KMS-11 (cell line): Measurements from ENCODE around the gene THOP1.
A peak's percentile ranks its signal among the peaks of the same experiment; 100 is the strongest.

Source experiments
- H2AFZ ChIP-seq: fragments of 200-600 bp; sonication (generic); 2 replicates; pipeline ENCODE4 v1.6.1; 2016; ENCODE audit warnings: antibody characterized with exemption, mixed run types, low read depth
- H3K27ac ChIP-seq: fragments of 200-600 bp; sonication (generic); 2 replicates; pipeline ENCODE4 v1.6.1; 2016; ENCODE audit warnings: mild to moderate bottlenecking, mixed run types
- H3K27me3 ChIP-seq: fragments of 200-600 bp; sonication (generic); 2 replicates; pipeline ENCODE4 v1.6.1; 2017; ENCODE audit warnings: mild to moderate bottlenecking, low read depth, mixed run types, moderate library complexity; ENCODE audit not compliant: insufficient read depth
- H3K36me3 ChIP-seq: fragments of 200-600 bp; sonication (generic); 2 replicates; pipeline ENCODE4 v1.6.1; 2017; ENCODE audit warnings: mild to moderate bottlenecking, mixed run types; ENCODE audit not compliant: insufficient read depth
- H3K4me1 ChIP-seq: fragments of 200-600 bp; sonication (generic); 2 replicates; pipeline ENCODE4 v1.6.1; 2016; ENCODE audit warnings: mild to moderate bottlenecking, low read depth, mixed run types; ENCODE audit not compliant: poor library complexity, severe bottlenecking
- H3K4me2 ChIP-seq: fragments of 200-600 bp; sonication (generic); 2 replicates; pipeline ENCODE4 v1.7.0; 2016; ENCODE audit warnings: mild to moderate bottlenecking, mixed run types
- H3K4me3 ChIP-seq: fragments of 200-600 bp; sonication (generic); IDR thresholded peaks from 2 replicates; pipeline ENCODE4 v1.6.1; 2017; ENCODE audit warnings: low read depth, low read length, mixed read lengths; ENCODE audit not compliant: insufficient read depth
- H3K79me2 ChIP-seq: fragments of 200-600 bp; sonication (generic); 2 replicates; pipeline ENCODE4 v1.6.1; 2016; ENCODE audit warnings: low read depth, mixed run types; ENCODE audit not compliant: insufficient read depth
- H3K9ac ChIP-seq: fragments of 200-600 bp; sonication (generic); 2 replicates; pipeline ENCODE4 v1.6.1; 2016; ENCODE audit warnings: mild to moderate bottlenecking, mixed run types
- H4K20me1 ChIP-seq: fragments of 200-600 bp; sonication (generic); 2 replicates; pipeline ENCODE4 v1.6.1; 2016; ENCODE audit warnings: mild to moderate bottlenecking, mixed run types; ENCODE audit not compliant: insufficient read depth
- CTCF ChIP-seq: fragments of 200-600 bp; sonication (generic); conservative IDR thresholded peaks from 2 replicates; pipeline ENCODE4 v1.6.1; 2017; ENCODE audit warnings: low read depth, mild to moderate bottlenecking, antibody characterized with exemption, low read length, moderate library complexity, mixed read lengths

Gene THOP1

GRCh38 chr19:2782936-2783780, 2.1 kb upstream of the THOP1 start, which contains the start of gene SGTA:
SGTA (minus strand) TSS chr19:2783273; CDS start chr19:2769068, 14,205 bp downstream.
- peak within 1 kb of the TSS; percentile 62 for H2AFZ ChIP-seq
- H3K27me3 ChIP-seq = no peaks in the 10 kb centered on the region
- H3K9ac ChIP-seq = peak within 1 kb of the TSS; percentile 91
- H3K4me2 ChIP-seq = peak within 1 kb of the TSS; percentile 54
- H3K27ac ChIP-seq = peak within 1 kb of the TSS; percentile 59
- H3K4me3 ChIP-seq = peak within 1 kb of the TSS; percentile 53
- H4K20me1 ChIP-seq = peaks cover 4% of the 10 kb centered on the region; the same call in 1 of the 2 replicates
- peaks cover 76% of the 10 kb centered on the region for H3K79me2 ChIP-seq
- no peaks in the 10 kb centered on the region for H3K36me3 ChIP-seq
- TF ChIP-seq CTCF = no peak; the same call in 1 of the 2 replicates
- peaks cover 28% of the 10 kb centered on the region for H3K4me1 ChIP-seq

GRCh38 chr19:2783781-2784145, 1.5 kb upstream of the THOP1 start:
- peak overlapping the region; percentile 12; the same call in 1 of the 2 replicates for H3K9ac ChIP-seq
- H3K27ac ChIP-seq = peak overlapping the region; percentile 59
- H3K4me2 ChIP-seq = peak overlapping the region; percentile 26
- H3K79me2 ChIP-seq = peaks cover 74% of the 10 kb centered on the region
- H3K4me3 ChIP-seq = no peak overlapping the region
- peaks cover 4% of the 10 kb centered on the region; the same call in 1 of the 2 replicates for H4K20me1 ChIP-seq
- H2AFZ ChIP-seq = peak overlapping the region; percentile 41
- peaks cover 28% of the 10 kb centered on the region for H3K4me1 ChIP-seq
- no peaks in the 10 kb centered on the region for H3K36me3 ChIP-seq
- TF ChIP-seq CTCF = no peak
- H3K27me3 ChIP-seq = no peaks in the 10 kb centered on the region

DNA sequence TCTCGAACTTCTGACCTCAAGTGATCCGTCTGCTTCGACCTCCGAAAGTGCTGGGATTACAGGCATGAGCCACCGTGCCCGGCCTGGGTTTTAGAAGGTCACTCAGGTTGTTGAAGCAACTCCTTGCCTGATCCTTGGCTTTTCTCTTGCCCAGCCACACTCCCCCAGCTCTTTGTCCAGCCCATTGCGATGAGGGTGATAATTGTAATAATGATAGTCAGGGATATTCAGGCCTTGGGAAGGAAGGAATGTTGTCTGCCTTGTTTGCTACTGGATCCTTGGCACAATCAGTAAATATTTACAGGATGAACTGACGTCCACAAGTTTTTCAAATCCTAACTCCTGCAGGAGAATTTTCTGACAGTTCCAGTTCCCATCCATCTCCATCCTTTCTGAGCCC, 1.8 kb downstream of the THOP1 start:
- no peak overlapping the region for H3K9ac ChIP-seq
- no peak overlapping the region; the same call in 1 of the 2 replicates for H3K4me2 ChIP-seq
- H3K27ac ChIP-seq = no peak overlapping the region
- no peaks in the 10 kb centered on the region for H4K20me1 ChIP-seq
- H3K27me3 ChIP-seq = no peaks in the 10 kb centered on the region
- H2AFZ ChIP-seq = no peak overlapping the region
- H3K4me3 ChIP-seq = no peak overlapping the region
- H3K79me2 ChIP-seq = peaks cover 40% of the 10 kb centered on the region
- TF ChIP-seq CTCF = no peak
- H3K36me3 ChIP-seq = no peaks in the 10 kb centered on the region
- H3K4me1 ChIP-seq = peaks cover 18% of the 10 kb centered on the region

DNA sequence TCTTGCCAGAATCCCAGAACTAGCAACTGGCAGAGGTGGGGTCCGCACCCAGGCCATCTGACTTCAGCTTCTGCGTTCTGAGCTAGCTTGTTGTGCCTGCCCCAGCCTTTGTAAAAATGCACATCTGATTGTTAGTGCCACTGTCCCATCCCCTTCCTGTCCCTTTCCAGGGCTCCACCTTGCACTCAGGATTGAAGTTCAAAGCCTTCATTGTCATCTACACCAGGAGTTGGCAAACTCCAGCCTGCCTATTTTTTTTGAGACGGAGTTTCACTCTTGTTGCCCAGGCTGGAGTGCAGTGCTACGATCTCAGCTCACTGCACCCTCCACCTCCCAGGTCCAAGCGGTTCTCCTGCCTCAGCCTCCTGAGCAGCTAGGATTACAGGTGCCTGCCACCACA, 2.9 kb downstream of the THOP1 start:
- Histone ChIP-seq H3K27me3 (no peaks in the 10 kb centered on the region), H3K4me3 (no peak overlapping the region), H3K79me2 (peaks cover 30% of the 10 kb centered on the region), H3K4me1 (peaks cover 18% of the 10 kb centered on the region), H3K4me2 (no peak overlapping the region), H4K20me1 (no peaks in the 10 kb centered on the region), H3K36me3 (no peaks in the 10 kb centered on the region), H3K27ac (no peak overlapping the region), H3K9ac (no peak overlapping the region), H2AFZ (no peak overlapping the region)
- TF ChIP-seq CTCF = no peak
